ENCODE measurements around the gene MST1. TPM values are rescaled to one million over a fixed set of nuclear protein-coding genes. Genes with fewer than 3 reads are reported as not detected.

The MST1 gene
- total RNA-seq, 1 experiment from 2014 or later = 15.4 TPM

- Histone ChIP-seq H3K4me1 (0 out of 2 replicates have a peak, but pooled peaks cover 4% of the 10 kb centered on the region), H3K27me3 (replicated peaks; ENCODE audit: control insufficient read depth, insufficient read depth, low read length) (no peaks in the 10 kb centered on the region), H3K36me3 (ENCODE audit: control insufficient read depth, insufficient read depth, low read length) (peaks cover 6% of the 10 kb centered on the region), H3K9me3 (no peaks in the 10 kb centered on the region), H3K4me3 (ENCODE audit: low read depth, low read length) (no peak overlapping the region)
- POLR2A ChIA-PET = interaction anchor here (0.6 kb wide), 1 partner anchor 17 kb away, joined by 5 read pairs; no protein-coding TSS in a partner anchor
- no peaks in the 10 kb centered on the region for H3K27me3 Mint-ChIP-seq (ENCODE audit: insufficient read depth, unreplicated experiment)
- intact Hi-C loops (cut with micrococcal nuclease; ENCODE audit: unreplicated experiment) = no loop called here
- BruUV-seq (replicated peaks) = TSS peak; percentile 48
- TF ChIP-seq CTCF (IDR thresholded peaks at IDR 0.05; ENCODE audit: insufficient read depth in 1 of 2, low read depth in 1 of 2, low read length in 1 of 2, severe bottlenecking in 1 of 2, unreplicated experiment in 1 of 2) = no peak
- no peak for DNase-seq
- H3K4me3 Mint-ChIP-seq (ENCODE audit: unreplicated experiment) = no peak overlapping the region
- no peak overlapping the region for H3K27ac Mint-ChIP-seq (ENCODE audit: unreplicated experiment)
- no peaks in the 10 kb centered on the region for H3K9me3 Mint-ChIP-seq (ENCODE audit: unreplicated experiment)
- peaks cover 7% of the 10 kb centered on the region for H3K4me1 Mint-ChIP-seq (ENCODE audit: low read depth, unreplicated experiment)
- CTCF ChIA-PET = no interaction called here
- H3K36me3 Mint-ChIP-seq (ENCODE audit: insufficient read depth, unreplicated experiment) = peaks cover 46% of the 10 kb centered on the region
These were observed 13.4 kb downstream of the MST1 start for GRCh38 chr3:49675912-49676311.

- H3K9me3 ChIP-seq = no peaks in the 10 kb centered on the region
- peaks cover 7% of the 10 kb centered on the region for H3K4me1 Mint-ChIP-seq (ENCODE audit: low read depth, unreplicated experiment)
- no peaks in the 10 kb centered on the region for H3K27me3 ChIP-seq (replicated peaks; ENCODE audit: control insufficient read depth, insufficient read depth, low read length)
- DNase-seq = peak in 1 of 2 experiments; percentile 57
- H3K36me3 Mint-ChIP-seq (ENCODE audit: insufficient read depth, unreplicated experiment) = peaks cover 46% of the 10 kb centered on the region
- H3K4me3 ChIP-seq (ENCODE audit: low read depth, low read length) = peak overlapping the region; percentile 75
- no TSS peak for BruUV-seq (replicated peaks)
- H3K27ac Mint-ChIP-seq (ENCODE audit: unreplicated experiment) = peak overlapping the region; percentile 96
- H3K9me3 Mint-ChIP-seq (ENCODE audit: unreplicated experiment) = no peaks in the 10 kb centered on the region
- intact Hi-C loops (cut with micrococcal nuclease; ENCODE audit: unreplicated experiment) = loop anchor here (1.0 to 5.0 kb wide), 2 partner anchors 87 to 334 kb away; partner anchors contain the start of gene USP4
- H3K36me3 ChIP-seq (ENCODE audit: control insufficient read depth, insufficient read depth, low read length) = peaks cover 6% of the 10 kb centered on the region
- no peak for TF ChIP-seq CTCF (IDR thresholded peaks at IDR 0.05; ENCODE audit: insufficient read depth in 1 of 2, low read depth in 1 of 2, low read length in 1 of 2, severe bottlenecking in 1 of 2, unreplicated experiment in 1 of 2)
- H3K27me3 Mint-ChIP-seq (ENCODE audit: insufficient read depth, unreplicated experiment) = no peaks in the 10 kb centered on the region
- POLR2A ChIA-PET = no interaction called here
- H3K4me3 Mint-ChIP-seq (ENCODE audit: unreplicated experiment) = peak overlapping the region; percentile 93
- CTCF ChIA-PET = no interaction called here
- 0 out of 2 replicates have a peak, but pooled peaks cover 4% of the 10 kb centered on the region for H3K4me1 ChIP-seq
These were observed 14.7 kb downstream of the MST1 start for GRCh38 chr3:49674497-49674983.

GRCh38 chr3:49673715-49674496 lies 15.4 kb downstream of the MST1 start, which contains the start of gene APEH:
Gene APEH, plus strand, starts transcription at chr3:49674351. Its CDS starts 51 bp downstream, at chr3:49674402.
- intact Hi-C loops (cut with micrococcal nuclease; ENCODE audit: unreplicated experiment) = loop anchor here (1.0 to 5.0 kb wide), 3 partner anchors 87 to 334 kb away; partner anchors contain the start of gene USP4
- Histone ChIP-seq H3K36me3 (ENCODE audit: control insufficient read depth, insufficient read depth, low read length) (peaks cover 6% of the 10 kb centered on the region), H3K9me3 (no peaks in the 10 kb centered on the region), H3K4me3 (ENCODE audit: low read depth, low read length) (peak within 1 kb of the TSS; percentile 75), H3K4me1 (peaks cover 7% of the 10 kb centered on the region; the same call in 1 of the 2 replicates), H3K27me3 (replicated peaks; ENCODE audit: control insufficient read depth, insufficient read depth, low read length) (no peaks in the 10 kb centered on the region)
- ChIA-PET CTCF (interaction anchor here (0.6 to 1.4 kb wide), 3 partner anchors 10 to 140 kb away, joined by 3 to 25 read pairs (median 5); no protein-coding TSS in a partner anchor), POLR2A (interaction anchor here (0.8 to 1.1 kb wide), 2 partner anchors 134 to 256 kb away, joined by 4 to 14 read pairs; no protein-coding TSS in a partner anchor)
- H3K36me3 Mint-ChIP-seq (ENCODE audit: insufficient read depth, unreplicated experiment) = peaks cover 46% of the 10 kb centered on the region
- H3K4me3 Mint-ChIP-seq (ENCODE audit: unreplicated experiment) = peak within 1 kb of the TSS; percentile 93
- no peaks in the 10 kb centered on the region for H3K27me3 Mint-ChIP-seq (ENCODE audit: insufficient read depth, unreplicated experiment)
- peak within 1 kb of the TSS; percentile 96 for H3K27ac Mint-ChIP-seq (ENCODE audit: unreplicated experiment)
- TF ChIP-seq CTCF (IDR thresholded peaks at IDR 0.05; ENCODE audit: insufficient read depth in 1 of 2, low read depth in 1 of 2, low read length in 1 of 2, severe bottlenecking in 1 of 2, unreplicated experiment in 1 of 2) = no peak
- DNase-seq = peak; percentile 99
- BruUV-seq (replicated peaks) = no TSS peak
- H3K4me1 Mint-ChIP-seq (ENCODE audit: low read depth, unreplicated experiment) = peaks cover 11% of the 10 kb centered on the region
- H3K9me3 Mint-ChIP-seq (ENCODE audit: unreplicated experiment) = no peaks in the 10 kb centered on the region

All from Caco-2 (cell line).